ENCODE data around the gene DOC2A.
"Not testable (repeated sequence)": the region's sequence is repeated elsewhere in the genome, so short reads cannot be mapped to it uniquely, and the experiment has no call there.

Gene DOC2A

DNA sequence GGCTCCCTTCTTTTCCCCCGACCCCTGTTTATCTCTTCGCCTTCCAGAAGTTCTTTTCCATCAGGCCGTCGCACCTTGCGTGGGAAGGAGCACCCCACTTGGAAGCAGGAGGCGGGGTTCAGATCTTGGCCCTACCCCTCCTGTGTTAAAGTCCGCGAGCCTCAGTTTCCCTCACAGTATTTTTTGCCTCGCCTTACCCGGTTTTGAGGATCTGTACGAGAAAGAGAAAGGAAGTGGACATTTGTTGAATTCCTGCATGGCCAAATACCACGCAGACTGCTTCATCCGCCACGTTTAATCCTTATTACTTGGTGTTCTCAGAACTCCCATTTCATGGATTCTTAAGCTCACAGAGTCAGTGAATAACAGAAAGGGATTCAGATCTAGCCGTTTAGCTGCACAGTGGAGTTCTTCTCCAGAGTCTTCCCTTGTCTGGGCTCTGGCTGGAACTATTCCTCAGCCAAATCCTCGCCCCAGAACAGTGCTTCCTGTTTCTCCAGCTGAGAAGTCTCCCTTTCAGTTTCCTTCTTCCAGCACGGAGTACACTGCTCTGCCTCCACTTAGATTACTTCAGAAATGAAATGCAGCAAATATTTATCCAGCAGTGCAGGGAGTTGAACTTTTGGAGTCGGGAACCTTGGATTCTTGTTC, 48.4 kb downstream of the DOC2A start:
- H3K4me3 ChIP-seq (ENCODE audit: low read depth, low read length) = peak overlapping the region; percentile 60
- TF ChIP-seq CTCF (IDR thresholded peaks at IDR 0.05; ENCODE audit: borderline replicate concordance, insufficient read depth, low read depth, low read length) = no peak

DNA sequence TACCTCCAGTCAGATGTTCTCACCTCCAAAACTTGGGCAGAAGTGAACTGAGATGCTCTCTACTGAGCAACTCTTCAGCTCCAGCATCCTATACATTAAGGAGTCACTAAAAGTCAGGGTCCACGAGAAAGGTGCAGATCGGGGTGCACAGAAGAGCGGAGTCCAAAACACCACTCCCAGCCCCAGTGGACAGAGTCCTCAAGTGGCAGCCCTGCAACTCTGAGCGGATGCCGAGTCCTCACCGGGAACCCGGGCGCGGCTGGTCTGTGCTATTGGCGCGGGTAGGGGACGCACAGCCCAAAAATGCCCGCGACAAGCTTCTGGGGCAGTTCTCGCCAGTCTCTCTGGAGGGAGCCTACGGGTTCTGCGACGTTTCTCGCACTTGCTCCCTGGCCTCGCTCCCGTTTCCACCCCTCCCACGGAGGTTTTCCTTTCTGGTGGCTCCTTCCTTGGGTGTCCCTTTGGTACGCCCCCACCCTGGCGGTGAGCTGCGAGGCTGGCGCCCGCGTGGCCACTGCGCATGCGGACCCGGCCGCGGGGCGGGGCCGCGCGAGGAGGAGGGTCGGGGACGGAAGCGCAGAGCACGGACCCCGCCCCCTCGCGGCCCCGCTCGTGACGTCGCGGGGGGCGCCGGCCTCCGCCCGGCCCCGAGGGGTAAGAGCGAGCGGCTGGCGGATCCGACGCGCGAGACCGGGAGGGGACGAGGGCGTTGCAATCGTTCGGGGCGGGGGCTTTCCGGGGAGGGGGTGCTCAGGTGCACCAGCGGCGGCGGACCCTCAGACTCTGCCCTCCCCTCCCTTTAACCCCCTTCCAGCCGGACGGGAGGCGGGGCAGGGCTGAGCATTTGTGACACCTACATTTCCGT, 49.1 kb downstream of the DOC2A start, which contains the start of gene TMEM219:
Gene TMEM219 (plus strand): TSS at position 601 of the 865 bp plus-strand sequence. CDS start 1,065 bp downstream, outside the sequence.
- H3K4me3 ChIP-seq (ENCODE audit: low read depth, low read length) = peak within 1 kb of the TSS; percentile 80
- 0 out of 2 replicates have a peak, but pooled peaks have one; percentile 28 for TF ChIP-seq CTCF (IDR thresholded peaks at IDR 0.05; ENCODE audit: borderline replicate concordance, insufficient read depth, low read depth, low read length)

- peak overlapping the region; percentile 80 for H3K4me3 ChIP-seq (ENCODE audit: low read depth, low read length)
- TF ChIP-seq CTCF (IDR thresholded peaks at IDR 0.05; ENCODE audit: borderline replicate concordance, insufficient read depth, low read depth, low read length) = no peak
Observed at GRCh38 chr16:29961127-29961478, 49.7 kb downstream of the DOC2A start.

- H3K4me3 ChIP-seq (ENCODE audit: low read depth, low read length) = not testable (repeated sequence)
Observed at GRCh38 chr16:29959821-29960220, 51.0 kb downstream of the DOC2A start.

DNA sequence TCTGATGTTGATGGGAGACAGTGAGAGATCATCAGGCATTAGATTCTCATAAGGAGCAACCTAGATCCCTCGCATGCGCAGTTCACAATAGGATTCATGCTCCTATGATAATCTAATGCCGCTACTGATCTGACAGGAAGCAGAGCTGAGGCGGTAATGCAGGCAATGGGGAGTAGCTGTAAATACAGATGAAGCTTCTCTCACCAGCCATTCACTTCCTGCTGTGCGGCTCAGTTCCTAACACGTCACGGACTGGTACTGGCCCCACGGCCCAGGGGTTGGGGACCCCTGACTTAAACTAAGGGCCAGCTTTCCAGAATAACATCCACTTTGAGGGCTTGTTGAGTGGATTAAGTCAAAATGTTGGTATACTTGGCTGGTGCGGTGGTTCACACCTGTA, 51.5 kb downstream of the DOC2A start:
- no peak overlapping the region for H3K4me3 ChIP-seq (ENCODE audit: low read depth, low read length)
- no peak for TF ChIP-seq CTCF (IDR thresholded peaks at IDR 0.05; ENCODE audit: borderline replicate concordance, insufficient read depth, low read depth, low read length)

DNA sequence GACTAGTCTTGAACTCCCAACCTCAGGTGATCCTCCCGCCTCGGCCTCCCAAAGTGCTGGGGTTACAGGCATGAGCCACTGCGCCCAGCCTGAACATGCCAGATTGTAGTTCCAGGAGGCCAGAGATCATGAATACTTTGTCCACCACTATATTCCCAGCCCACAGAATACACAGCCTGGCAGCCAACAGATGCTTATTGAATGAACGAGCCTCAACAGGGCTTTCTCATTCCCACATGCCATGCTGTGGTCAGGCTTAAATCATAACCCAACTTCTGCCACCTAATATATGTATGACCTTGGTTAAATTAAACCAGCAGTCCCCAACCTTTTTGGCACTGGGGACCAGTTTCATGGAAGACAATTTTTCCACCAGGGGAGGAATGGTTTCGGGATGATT, 52.1 kb downstream of the DOC2A start:
- no peak overlapping the region for H3K4me3 ChIP-seq (ENCODE audit: low read depth, low read length)
- no peak for TF ChIP-seq CTCF (IDR thresholded peaks at IDR 0.05; ENCODE audit: borderline replicate concordance, insufficient read depth, low read depth, low read length)

Measured in GM12875 (cell line).